ENCODE measurements around the gene ZNF454. TPM values are rescaled to one million over a fixed set of nuclear protein-coding genes. Genes with fewer than 3 reads are reported as not detected.

ZNF454 gene
- total RNA-seq, 2 donors from 2014 or later = 4.7 to 5.9 TPM

GRCh38 chr5:178996156-178996555 lies 55.2 kb downstream of the ZNF454 start:
- Histone ChIP-seq H3K4me3 (no peak overlapping the region), H3K27me3 (replicated peaks; ENCODE audit: insufficient read depth) (peaks cover 2% of the 10 kb centered on the region), H3K36me3 (no peaks in the 10 kb centered on the region), H3K4me1 (replicated peaks) (no peaks in the 10 kb centered on the region), H3K27ac (no peak overlapping the region), H3K9me3 (no peaks in the 10 kb centered on the region)
- intact Hi-C loops (cut with DNase I) = no loop called here
- no peak for DNase-seq (ENCODE audit: low spot score)
- no peak for TF ChIP-seq POLR2A (IDR thresholded peaks at IDR 0.05)
- no peak for TF ChIP-seq POLR2AphosphoS5 (IDR thresholded peaks at IDR 0.05)
- TF ChIP-seq CTCF (IDR thresholded peaks at IDR 0.05) = no peak
- 79% methylated on average over 11 of the region's 11 CpGs for WGBS

- Histone ChIP-seq H3K27me3 (replicated peaks; ENCODE audit: insufficient read depth) (peaks cover 2% of the 10 kb centered on the region), H3K4me3 (no peak overlapping the region), H3K27ac (no peak overlapping the region), H3K36me3 (no peaks in the 10 kb centered on the region), H3K9me3 (no peaks in the 10 kb centered on the region), H3K4me1 (replicated peaks) (no peaks in the 10 kb centered on the region)
- TF ChIP-seq POLR2AphosphoS5 (IDR thresholded peaks at IDR 0.05) (no peak), POLR2A (IDR thresholded peaks at IDR 0.05) (no peak), CTCF (IDR thresholded peaks at IDR 0.05) (no peak)
- 72% methylated on average over 6 of the region's 6 CpGs for WGBS
- DNase-seq (ENCODE audit: low spot score) = no peak
- intact Hi-C loops (cut with DNase I) = no loop called here
These were observed 56.2 kb downstream of the ZNF454 start for GRCh38 chr5:178997191-178997590.

GRCh38 chr5:178998441-178998840 lies 57.4 kb downstream of the ZNF454 start:
- no peak for TF ChIP-seq POLR2AphosphoS5 (IDR thresholded peaks at IDR 0.05)
- TF ChIP-seq CTCF (IDR thresholded peaks at IDR 0.05) = no peak
- no peak for TF ChIP-seq POLR2A (IDR thresholded peaks at IDR 0.05)
- H3K4me1 ChIP-seq (replicated peaks) = no peaks in the 10 kb centered on the region
- H3K36me3 ChIP-seq = no peaks in the 10 kb centered on the region
- no peak overlapping the region for H3K27ac ChIP-seq
- DNase-seq (ENCODE audit: low spot score) = no peak
- H3K9me3 ChIP-seq = no peaks in the 10 kb centered on the region
- peaks cover 2% of the 10 kb centered on the region for H3K27me3 ChIP-seq (replicated peaks; ENCODE audit: insufficient read depth)
- H3K4me3 ChIP-seq = no peak overlapping the region
- WGBS = 93% methylated on average over 13 of the region's 13 CpGs
- intact Hi-C loops (cut with DNase I) = no loop called here

- H3K4me1 ChIP-seq (replicated peaks) = no peaks in the 10 kb centered on the region
- WGBS = 86% methylated on average over 2 of the region's 2 CpGs
- no peaks in the 10 kb centered on the region for H3K36me3 ChIP-seq
- DNase-seq (ENCODE audit: low spot score) = no peak
- intact Hi-C loops (cut with DNase I) = no loop called here
- TF ChIP-seq POLR2A (IDR thresholded peaks at IDR 0.05) (no peak), CTCF (IDR thresholded peaks at IDR 0.05) (no peak), POLR2AphosphoS5 (IDR thresholded peaks at IDR 0.05) (no peak)
- H3K27me3 ChIP-seq (replicated peaks; ENCODE audit: insufficient read depth) = no peaks in the 10 kb centered on the region
- H3K9me3 ChIP-seq = no peaks in the 10 kb centered on the region
- no peak overlapping the region for H3K4me3 ChIP-seq
- no peak overlapping the region for H3K27ac ChIP-seq
These were observed 65.6 kb downstream of the ZNF454 start for GRCh38 chr5:179006564-179006963.

GRCh38 chr5:179008667-179009066 lies 67.7 kb downstream of the ZNF454 start:
- H3K4me3 ChIP-seq = no peak overlapping the region
- DNase-seq (ENCODE audit: low spot score) = no peak
- intact Hi-C loops (cut with DNase I) = no loop called here
- no peaks in the 10 kb centered on the region for H3K4me1 ChIP-seq (replicated peaks)
- no peak for TF ChIP-seq POLR2A (IDR thresholded peaks at IDR 0.05)
- TF ChIP-seq POLR2AphosphoS5 (IDR thresholded peaks at IDR 0.05) = no peak
- no peak for TF ChIP-seq CTCF (IDR thresholded peaks at IDR 0.05)
- 21% methylated on average over 1 of the region's 1 CpG for WGBS
- H3K9me3 ChIP-seq = no peaks in the 10 kb centered on the region
- no peaks in the 10 kb centered on the region for H3K36me3 ChIP-seq
- H3K27me3 ChIP-seq (replicated peaks; ENCODE audit: insufficient read depth) = no peaks in the 10 kb centered on the region
- no peak overlapping the region for H3K27ac ChIP-seq

Other genes with a start within 250 kb of the ZNF454 start
- 1 to 10 TPM; 9.4 to 9.7 TPM for gene ZNF354A, start 210.5 kb upstream of the ZNF454 start, total RNA-seq
- 10 to 100 TPM; 12.7 to 22.7 TPM for gene ZNF354B, start 81.2 kb upstream of the ZNF454 start, total RNA-seq
- gene ZFP2, start 45.3 kb upstream of the ZNF454 start, total RNA-seq = 1 to 10 TPM; 4.5 to 5.5 TPM
- gene GRM6, start 54.1 kb downstream of the ZNF454 start, total RNA-seq = under 1 TPM in 1 of 2 donors, not detected in 1; 0.23 TPM
- 10 to 100 TPM in 1 of 2 donors, 1 to 10 TPM in 1; 6.6 to 18.1 TPM for gene ZNF879, start 82.6 kb downstream of the ZNF454 start, total RNA-seq
- gene ZNF354C, start 119.2 kb downstream of the ZNF454 start, total RNA-seq = 1 to 10 TPM; 5.7 to 6.5 TPM